OCI-LY7 (cell line): Measurements from ENCODE around the gene ERC1.

ENCODE experiments used
- EZH2phosphoT487 ChIP-seq: fragments of 200-600 bp; sonication (generic); IDR thresholded peaks from 2 replicates; pipeline ENCODE4 v1.6.1; 2018; ENCODE audit warnings: low read depth, borderline replicate concordance, mild to moderate bottlenecking, mixed run types, antibody characterized with exemption, low read length, moderate library complexity, mixed read lengths
- TF ChIP-seq, protein P1 (sequence below): fragments of 200-600 bp; sonication (generic); conservative IDR thresholded peaks from 2 replicates; pipeline ENCODE4 v1.5.1; 2014; ENCODE audit warnings: mild to moderate bottlenecking, antibody characterized with exemption, low read length, moderate library complexity, mixed read lengths

GRCh38 chr12:1469070-1469469, 478.0 kb downstream of the ERC1 start:
- TF ChIP-seq, protein P1, sequence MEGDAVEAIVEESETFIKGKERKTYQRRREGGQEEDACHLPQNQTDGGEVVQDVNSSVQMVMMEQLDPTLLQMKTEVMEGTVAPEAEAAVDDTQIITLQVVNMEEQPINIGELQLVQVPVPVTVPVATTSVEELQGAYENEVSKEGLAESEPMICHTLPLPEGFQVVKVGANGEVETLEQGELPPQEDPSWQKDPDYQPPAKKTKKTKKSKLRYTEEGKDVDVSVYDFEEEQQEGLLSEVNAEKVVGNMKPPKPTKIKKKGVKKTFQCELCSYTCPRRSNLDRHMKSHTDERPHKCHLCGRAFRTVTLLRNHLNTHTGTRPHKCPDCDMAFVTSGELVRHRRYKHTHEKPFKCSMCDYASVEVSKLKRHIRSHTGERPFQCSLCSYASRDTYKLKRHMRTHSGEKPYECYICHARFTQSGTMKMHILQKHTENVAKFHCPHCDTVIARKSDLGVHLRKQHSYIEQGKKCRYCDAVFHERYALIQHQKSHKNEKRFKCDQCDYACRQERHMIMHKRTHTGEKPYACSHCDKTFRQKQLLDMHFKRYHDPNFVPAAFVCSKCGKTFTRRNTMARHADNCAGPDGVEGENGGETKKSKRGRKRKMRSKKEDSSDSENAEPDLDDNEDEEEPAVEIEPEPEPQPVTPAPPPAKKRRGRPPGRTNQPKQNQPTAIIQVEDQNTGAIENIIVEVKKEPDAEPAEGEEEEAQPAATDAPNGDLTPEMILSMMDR: no peak
- no peak for TF ChIP-seq EZH2phosphoT487
